ENCODE measurements around the gene GDF10.

The GDF10 gene

GRCh38 chr10:47357131-47357582 lies 57.2 kb downstream of the GDF10 start:
- DNase-seq, result no peak

DNA sequence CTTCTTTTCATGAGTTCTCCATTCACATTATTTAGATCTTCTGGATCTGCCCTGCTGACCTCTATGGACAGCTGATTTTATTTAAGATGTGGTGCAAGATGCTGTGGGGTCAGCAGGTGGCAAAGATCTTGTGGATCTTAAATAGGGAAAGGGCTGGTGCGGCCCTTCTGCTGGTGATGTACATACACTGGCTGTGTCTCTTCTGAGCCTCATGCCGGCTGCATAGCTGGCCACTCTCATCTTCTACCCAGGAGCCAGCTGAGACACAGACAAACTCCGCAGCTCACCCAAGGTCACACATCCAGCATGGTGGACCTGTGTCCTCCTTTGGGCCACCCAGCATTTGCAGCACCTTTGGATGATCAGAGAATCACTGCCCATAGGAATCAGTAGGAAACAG lies 57.9 kb downstream of the GDF10 start:
- DNase-seq, result no peak

DNA sequence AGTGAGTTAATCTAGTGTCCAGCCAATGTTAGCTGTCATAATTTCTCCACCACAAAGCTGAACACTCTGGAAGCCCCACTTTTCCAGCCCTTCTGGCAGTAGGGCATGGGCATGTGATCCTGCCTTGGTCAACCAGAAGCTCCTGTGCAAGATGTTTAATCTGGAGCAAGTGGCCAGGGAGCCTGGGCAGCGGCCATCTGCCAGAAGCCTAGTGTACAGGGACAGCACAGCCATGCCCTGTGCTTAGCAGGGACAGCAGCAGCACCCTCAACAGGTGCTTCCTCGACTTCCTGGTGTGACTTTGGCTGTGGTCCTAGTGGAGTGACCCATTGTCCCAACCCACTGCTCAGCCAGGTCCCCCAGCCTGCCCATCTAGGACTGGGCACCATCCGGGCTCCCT lies 58.5 kb downstream of the GDF10 start:
- DNase-seq, result no peak

GRCh38 chr10:47359101-47359500 lies 59.1 kb downstream of the GDF10 start:
- no peak for DNase-seq

DNA sequence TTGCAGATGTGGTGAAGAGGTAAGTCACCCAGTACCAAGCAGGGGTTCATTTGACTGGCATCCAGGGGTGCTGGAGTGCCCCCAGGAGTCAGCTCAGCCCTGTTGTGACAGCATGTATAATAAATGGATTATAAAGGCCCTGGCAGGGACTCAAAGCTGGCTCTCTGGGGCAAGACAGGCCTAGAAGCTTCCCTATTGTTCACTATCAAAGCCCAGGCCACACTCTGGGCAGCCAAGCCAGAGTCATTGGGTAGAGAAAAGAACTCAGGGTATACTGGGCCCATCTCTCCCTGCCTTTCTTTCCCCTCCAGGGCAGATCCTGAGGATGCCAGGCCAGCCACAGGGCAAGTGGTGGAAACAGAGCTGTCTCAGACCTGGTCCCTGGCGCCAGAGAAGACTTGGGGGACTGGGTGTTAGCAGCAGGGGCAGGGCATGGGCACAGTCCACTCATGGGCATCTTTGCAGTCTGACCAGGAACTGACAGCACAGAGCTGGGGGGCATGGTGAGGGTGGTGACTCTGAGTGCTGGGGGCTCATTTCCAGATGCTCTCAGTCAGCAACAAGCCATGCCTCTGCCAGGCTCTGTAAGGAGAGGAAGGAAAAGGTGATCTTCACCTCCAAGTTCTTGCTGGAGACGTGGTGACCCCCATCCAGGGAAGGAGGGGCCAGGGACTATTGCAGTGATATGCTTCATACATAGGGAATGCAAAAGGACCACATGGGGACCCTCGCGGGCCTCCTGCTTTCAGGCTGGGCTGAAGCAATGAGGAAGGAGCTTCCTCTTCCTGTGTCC lies 59.8 kb downstream of the GDF10 start:
- no peak for DNase-seq

DNA sequence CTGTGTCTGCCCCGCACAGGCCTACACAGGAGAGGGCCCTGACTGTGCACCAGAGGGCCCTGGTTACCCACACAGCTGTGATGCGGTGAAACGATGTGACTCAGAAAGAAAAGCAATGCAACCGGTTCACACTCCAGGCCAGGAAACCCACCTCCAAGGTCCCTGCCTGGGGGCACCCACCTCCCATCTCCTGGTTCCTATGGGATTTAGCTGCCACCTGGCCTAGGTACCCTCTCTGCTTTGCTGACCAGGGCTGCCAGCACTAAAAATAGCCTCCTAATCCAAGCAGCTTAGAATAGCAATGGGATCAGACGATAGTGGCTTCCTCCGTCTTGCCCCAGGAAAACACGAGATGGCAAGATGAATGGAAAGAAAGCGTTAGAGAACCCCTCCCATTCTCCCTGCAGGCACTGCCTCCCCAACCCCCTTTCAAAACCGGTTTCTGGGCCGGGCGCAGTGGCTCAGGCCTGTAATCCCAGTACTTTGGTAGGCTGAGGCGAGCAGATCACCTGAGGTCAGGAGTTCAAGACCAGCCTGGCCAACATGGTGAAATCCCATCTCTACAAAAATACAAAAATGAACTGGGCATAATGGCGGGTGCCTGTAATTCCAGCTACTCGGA lies 60.5 kb downstream of the GDF10 start:
- DNase-seq, result no peak

DNA sequence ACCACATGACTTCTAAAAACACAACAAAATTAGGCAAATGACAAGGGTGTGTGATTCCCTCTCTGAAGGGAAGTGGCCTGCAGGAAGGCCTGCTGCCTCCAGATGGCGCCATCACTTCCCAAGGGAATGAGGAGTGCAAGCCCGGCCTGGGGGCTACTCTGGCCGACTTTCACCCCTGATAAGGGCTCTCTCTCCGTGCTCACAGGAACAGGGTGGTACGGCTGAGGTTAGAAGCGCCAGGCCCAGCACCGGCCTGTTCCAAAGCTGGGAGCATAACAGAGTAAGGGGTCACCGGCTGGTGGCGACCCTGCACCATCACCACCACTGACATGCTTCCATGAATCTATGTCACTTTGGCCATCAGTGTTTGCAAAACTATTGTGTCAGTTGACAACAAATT lies 61.3 kb downstream of the GDF10 start:
- no peak for DNase-seq

DNA sequence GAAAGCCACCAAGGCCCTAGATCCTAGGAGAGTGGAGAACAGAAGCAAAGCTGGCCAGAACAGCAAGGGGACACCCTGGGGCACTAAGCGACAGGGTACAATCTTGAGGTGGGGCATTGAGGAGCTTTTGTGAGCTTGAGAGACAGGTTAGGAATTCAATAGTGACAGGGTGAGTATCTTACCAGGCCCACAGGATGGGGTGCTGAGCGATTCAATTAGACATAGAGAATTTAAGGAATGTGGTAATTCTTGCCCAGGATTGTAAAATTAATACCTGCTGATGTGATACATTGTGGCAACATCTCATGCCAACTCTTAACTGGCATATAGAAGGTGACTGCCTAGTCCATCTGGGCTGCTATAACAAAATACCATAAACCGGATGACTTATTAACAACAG lies 62.2 kb downstream of the GDF10 start:
- DNase-seq, result no peak
